Fibroblast of lung (primary cell): ENCODE measurements around the gene HOXC12. TPM values are rescaled to one million over a fixed set of nuclear protein-coding genes. Genes with fewer than 3 reads are reported as not detected.

Source experiments
- DNase-seq, 2 donors: peaks; one replicate each; pipeline versions ENCODE4 v3.0.0 to v3.0.0-alpha.2; 2010; ENCODE audit warnings: low read depth in 2 of 2
- H2AFZ ChIP-seq: 2 replicates; pipeline ENCODE4 v1.5.1; 2012; ENCODE audit warnings: low read length, control low read depth, inconsistent platforms
- H3K27ac ChIP-seq: 2 replicates; pipeline ENCODE4 v1.5.1; 2011; ENCODE audit warnings: low read length, control low read depth; ENCODE audit not compliant: insufficient read depth
- H3K27me3 ChIP-seq: 2 replicates; pipeline ENCODE4 v1.5.1; 2011; ENCODE audit warnings: mild to moderate bottlenecking, low read length; ENCODE audit not compliant: control insufficient read depth, insufficient read depth
- H3K36me3 ChIP-seq: 2 replicates; pipeline ENCODE4 v1.5.1; 2011; ENCODE audit warnings: low read length; ENCODE audit not compliant: control insufficient read depth, insufficient read depth
- H3K4me1 ChIP-seq: 2 replicates; pipeline ENCODE4 v1.5.1; 2011; ENCODE audit warnings: low read length; ENCODE audit not compliant: control insufficient read depth, insufficient read depth; ENCODE audit errors: extremely low read depth
- H3K4me2 ChIP-seq: 2 replicates; pipeline ENCODE4 v1.5.1; 2011; ENCODE audit warnings: low read length, control low read depth; ENCODE audit not compliant: insufficient read depth; ENCODE audit errors: extremely low read depth
- H3K4me3 ChIP-seq, 4 experiments: fragments of 200-600 bp in 1 of 4; sonication (generic) in 1 of 4; replicated peaks in 1 of 4; 2 replicates each; pipeline ENCODE4 v1.5.1; 2011 to 2016; ENCODE audit warnings: low read length in 4 of 4, low read depth in 3 of 4, mild to moderate bottlenecking in 3 of 4, control low read depth in 2 of 4, inconsistent platforms in 1 of 4, mixed read lengths in 1 of 4; ENCODE audit not compliant: insufficient read depth in 1 of 4; ENCODE audit errors: control extremely low read depth in 1 of 4
- H3K79me2 ChIP-seq: 2 replicates; pipeline ENCODE4 v1.5.1; 2012; ENCODE audit warnings: mild to moderate bottlenecking, low read length, inconsistent platforms; ENCODE audit not compliant: control insufficient read depth, insufficient read depth
- H3K9ac ChIP-seq: 2 replicates; pipeline ENCODE4 v1.5.1; 2011; ENCODE audit warnings: mild to moderate bottlenecking, low read length, control low read depth; ENCODE audit not compliant: insufficient read depth
- H3K9me3 ChIP-seq: 2 replicates; pipeline ENCODE4 v1.5.1; 2012; ENCODE audit warnings: low read depth, low read length; ENCODE audit not compliant: control insufficient read depth, insufficient read depth
- H4K20me1 ChIP-seq: 2 replicates; pipeline ENCODE4 v1.5.1; 2011; ENCODE audit warnings: low read length; ENCODE audit not compliant: control insufficient read depth, insufficient read depth; ENCODE audit errors: extremely low read depth
- CTCF ChIP-seq, 2 donors: IDR thresholded peaks in 1 of 2; conservative IDR thresholded peaks in 1 of 2; 1 replicate in 1 of 2; 2 replicates in 1 of 2; pipeline ENCODE4 v1.5.1; 2011 to 2012; ENCODE audit warnings: low read length in 2 of 2, control low read depth in 1 of 2, inconsistent platforms in 1 of 2, low read depth in 1 of 2, mild to moderate bottlenecking in 1 of 2
- EZH2 ChIP-seq: IDR thresholded peaks from 2 replicates; pipeline ENCODE4 v1.5.1; 2012; ENCODE audit warnings: low read length, control low read depth, mild to moderate bottlenecking; ENCODE audit errors: missing control alignments
- polyA plus RNA-seq, 2 donors: library from polyadenylated mRNA; depleted of rRNA in 1 of 2; stranded (reverse) in 1 of 2; unstranded in 1 of 2; fragments of >200 nt; gene quantifications; 2 replicates each; pipeline ENCODE4 v1.2.1, GENCODE V29; 2011 to 2012; ENCODE audit warnings: missing spikeins in 1 of 2
- total RNA-seq: library from RNA; depleted of rRNA; stranded (reverse); fragments of >200 nt; gene quantifications from 2 replicates; pipeline ENCODE4 v1.2.1, GENCODE V29; 2014

The HOXC12 gene
- total and polyA plus RNA-seq, 2 donors (not counting 1 experiment from before 2014, with no cell fraction given) = not detected

- H3K4me1 ChIP-seq = no peaks in the 10 kb centered on the region
- no peaks in the 10 kb centered on the region for H4K20me1 ChIP-seq
- H3K79me2 ChIP-seq = no peaks in the 10 kb centered on the region
- no peak for TF ChIP-seq CTCF (conservative IDR thresholded peaks at IDR 0.05 in 1 of 2, IDR thresholded peaks at IDR 0.05 in 1 of 2; ENCODE audit: low read depth in 1 of 2, low read length in 2 of 2)
- TF ChIP-seq EZH2 = peak; percentile 82
- H3K36me3 ChIP-seq = no peaks in the 10 kb centered on the region
- H3K27me3 ChIP-seq = peaks cover 83% of the 10 kb centered on the region
- no peak overlapping the region for H2AFZ ChIP-seq
- H3K4me2 ChIP-seq = no peak overlapping the region
- no peak overlapping the region for H3K4me3 ChIP-seq
- H3K9me3 ChIP-seq = no peaks in the 10 kb centered on the region
- no peak overlapping the region for H3K9ac ChIP-seq
- no peak for DNase-seq
- H3K27ac ChIP-seq = no peak overlapping the region
These were observed 42.8 kb downstream of the HOXC12 start for GRCh38 chr12:53997204-53998109.

GRCh38 chr12:53998110-53998899 lies 43.6 kb downstream of the HOXC12 start:
- Histone ChIP-seq H3K27ac (no peak overlapping the region), H3K4me2 (no peak overlapping the region), H3K79me2 (no peaks in the 10 kb centered on the region), H2AFZ (no peak overlapping the region), H3K9me3 (no peaks in the 10 kb centered on the region), H3K9ac (no peak overlapping the region), H3K4me1 (no peaks in the 10 kb centered on the region), H4K20me1 (no peaks in the 10 kb centered on the region), H3K4me3 (no peak overlapping the region), H3K36me3 (no peaks in the 10 kb centered on the region), H3K27me3 (peaks cover 83% of the 10 kb centered on the region)
- no peak for DNase-seq
- no peak for TF ChIP-seq EZH2
- no peak for TF ChIP-seq CTCF (conservative IDR thresholded peaks at IDR 0.05 in 1 of 2, IDR thresholded peaks at IDR 0.05 in 1 of 2; ENCODE audit: low read depth in 1 of 2, low read length in 2 of 2)

GRCh38 chr12:53998900-53999236 lies 44.2 kb downstream of the HOXC12 start:
- H4K20me1 ChIP-seq = no peaks in the 10 kb centered on the region
- H3K36me3 ChIP-seq = no peaks in the 10 kb centered on the region
- DNase-seq = no peak
- peaks cover 81% of the 10 kb centered on the region for H3K27me3 ChIP-seq
- no peak overlapping the region for H3K27ac ChIP-seq
- H2AFZ ChIP-seq = no peak overlapping the region
- H3K4me2 ChIP-seq = no peak overlapping the region
- no peak overlapping the region for H3K9ac ChIP-seq
- no peaks in the 10 kb centered on the region for H3K79me2 ChIP-seq
- no peak for TF ChIP-seq EZH2
- no peak for TF ChIP-seq CTCF (conservative IDR thresholded peaks at IDR 0.05 in 1 of 2, IDR thresholded peaks at IDR 0.05 in 1 of 2; ENCODE audit: low read depth in 1 of 2, low read length in 2 of 2)
- H3K4me3 ChIP-seq = no peak overlapping the region
- H3K4me1 ChIP-seq = no peaks in the 10 kb centered on the region
- no peaks in the 10 kb centered on the region for H3K9me3 ChIP-seq
